GM13977 (cell line): ENCODE data around the gene DGKB.

Experiments used
- DNase-seq: peaks from one replicate; pipeline ENCODE4 v3.0.0; 2012; ENCODE audit warnings: low spot score
- in situ Hi-C: fragments of 300-500 bp; cut with MboI; formaldehyde crosslinking; loops from one replicate; pipeline ENCODE4 v1.12.0; 2022; ENCODE audit warnings: low sequenced_read_pairs, low pct_unique_long_range_greater_than_20kb, mixed read lengths, inconsistent platforms; ENCODE audit not compliant: unreplicated experiment
- TF ChIP-seq, protein P1 (sequence below): IDR thresholded peaks from 2 replicates; pipeline ENCODE4 v1.5.1; 2012; ENCODE audit warnings: mild to moderate bottlenecking, control low read depth; ENCODE audit not compliant: insufficient read depth; ENCODE audit errors: extremely low read depth, missing control alignments

DGKB gene

DNA sequence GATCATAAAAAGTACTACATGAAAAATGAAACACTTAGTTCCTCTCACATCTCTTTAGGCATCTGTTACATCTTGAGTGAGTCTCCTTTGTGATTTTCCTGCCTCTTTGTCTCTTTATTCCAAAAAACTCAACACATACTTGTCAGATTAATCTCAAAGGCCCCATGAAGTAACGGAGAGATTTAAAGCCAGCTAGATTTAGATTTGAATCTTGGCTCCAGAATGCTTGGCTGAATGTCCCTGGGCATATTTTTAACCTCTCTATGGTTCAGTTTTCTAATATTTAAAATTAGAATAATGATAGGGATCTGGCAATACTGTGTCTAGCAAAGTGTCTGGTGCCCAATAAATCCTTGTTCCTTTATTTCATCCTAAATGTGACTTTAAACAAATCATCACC lies 140.0 kb downstream of the DGKB start:
- no peak for DNase-seq
- in situ Hi-C loops, result no loop called here
- TF ChIP-seq, protein P1, sequence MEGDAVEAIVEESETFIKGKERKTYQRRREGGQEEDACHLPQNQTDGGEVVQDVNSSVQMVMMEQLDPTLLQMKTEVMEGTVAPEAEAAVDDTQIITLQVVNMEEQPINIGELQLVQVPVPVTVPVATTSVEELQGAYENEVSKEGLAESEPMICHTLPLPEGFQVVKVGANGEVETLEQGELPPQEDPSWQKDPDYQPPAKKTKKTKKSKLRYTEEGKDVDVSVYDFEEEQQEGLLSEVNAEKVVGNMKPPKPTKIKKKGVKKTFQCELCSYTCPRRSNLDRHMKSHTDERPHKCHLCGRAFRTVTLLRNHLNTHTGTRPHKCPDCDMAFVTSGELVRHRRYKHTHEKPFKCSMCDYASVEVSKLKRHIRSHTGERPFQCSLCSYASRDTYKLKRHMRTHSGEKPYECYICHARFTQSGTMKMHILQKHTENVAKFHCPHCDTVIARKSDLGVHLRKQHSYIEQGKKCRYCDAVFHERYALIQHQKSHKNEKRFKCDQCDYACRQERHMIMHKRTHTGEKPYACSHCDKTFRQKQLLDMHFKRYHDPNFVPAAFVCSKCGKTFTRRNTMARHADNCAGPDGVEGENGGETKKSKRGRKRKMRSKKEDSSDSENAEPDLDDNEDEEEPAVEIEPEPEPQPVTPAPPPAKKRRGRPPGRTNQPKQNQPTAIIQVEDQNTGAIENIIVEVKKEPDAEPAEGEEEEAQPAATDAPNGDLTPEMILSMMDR, result no peak

DNA sequence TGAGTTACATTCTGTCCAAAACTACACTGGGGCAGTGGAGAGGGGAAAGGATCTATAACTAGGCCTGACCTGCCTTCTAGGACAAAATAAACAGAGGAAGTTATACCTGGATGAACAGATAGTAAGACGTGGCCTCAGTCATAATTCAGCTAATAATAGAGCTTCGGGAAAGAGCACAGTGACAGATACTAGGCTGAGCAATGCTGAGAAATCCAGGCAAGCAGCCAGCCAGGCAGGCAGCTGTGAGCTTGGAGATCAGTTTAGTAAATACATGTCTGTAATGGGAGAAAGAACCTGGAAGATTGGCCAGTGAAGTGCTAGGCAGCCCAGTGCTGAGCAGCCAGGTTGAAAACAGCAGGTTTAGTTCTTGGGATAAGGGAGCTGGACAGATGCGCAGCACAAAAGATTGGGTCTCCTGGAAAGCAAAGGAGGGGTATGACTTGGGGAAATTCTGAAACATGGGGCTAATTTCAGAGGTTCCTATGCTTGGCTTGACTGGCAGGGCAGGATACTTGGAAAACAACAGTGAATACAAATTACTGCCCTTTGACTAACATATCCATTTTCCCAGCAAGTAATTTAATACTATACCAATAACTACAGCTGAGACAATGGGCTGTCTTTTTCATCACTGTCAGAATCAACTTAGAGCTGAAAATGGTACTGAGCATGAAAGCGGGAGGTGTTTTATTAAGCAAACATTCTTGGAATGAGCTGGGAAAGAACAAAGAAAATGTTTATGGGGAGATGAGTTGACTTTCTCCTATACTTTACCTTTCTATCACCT lies 140.8 kb downstream of the DGKB start:
- in situ Hi-C loops, result no loop called here
- DNase-seq, result no peak

DNA sequence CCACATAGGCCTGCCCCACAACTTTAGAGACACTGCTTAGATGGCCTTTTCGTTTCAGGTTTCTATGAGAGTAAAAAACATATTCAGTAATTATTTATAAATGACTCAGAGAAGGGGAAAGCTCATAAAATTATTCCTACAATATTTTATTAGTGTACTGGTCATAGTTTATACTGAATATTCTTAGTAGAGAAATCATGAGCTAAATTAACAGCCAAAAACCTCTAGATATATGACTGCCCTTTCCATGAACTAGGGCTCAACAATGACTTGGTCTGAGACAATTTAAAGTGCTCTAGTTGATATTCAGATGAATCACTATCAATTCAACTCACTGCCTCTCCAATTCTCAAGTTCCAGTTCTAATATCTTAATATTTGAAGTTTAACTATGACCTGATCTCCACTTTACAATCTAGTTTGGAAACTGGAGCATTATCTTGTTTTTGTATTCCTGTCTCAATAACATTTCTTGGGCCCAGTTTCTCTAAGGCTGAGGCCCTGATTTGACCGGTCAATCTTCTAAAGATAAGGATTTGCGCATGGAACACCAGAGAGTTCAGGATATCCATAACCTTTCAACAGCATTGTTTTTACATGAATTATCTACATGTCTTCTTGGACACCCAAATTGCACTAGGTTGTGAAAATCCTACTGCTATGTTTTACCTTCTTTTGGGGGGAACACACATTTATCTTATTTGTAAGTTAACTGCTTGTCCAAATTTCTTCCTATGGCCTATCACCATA lies 141.6 kb downstream of the DGKB start:
- no peak for DNase-seq
- in situ Hi-C loops, result no loop called here
- TF ChIP-seq, protein P1, result no peak

More for the DNA sequence above, 140.8 kb downstream of the DGKB start:
- TF ChIP-seq, protein P1, result no peak

DNA sequence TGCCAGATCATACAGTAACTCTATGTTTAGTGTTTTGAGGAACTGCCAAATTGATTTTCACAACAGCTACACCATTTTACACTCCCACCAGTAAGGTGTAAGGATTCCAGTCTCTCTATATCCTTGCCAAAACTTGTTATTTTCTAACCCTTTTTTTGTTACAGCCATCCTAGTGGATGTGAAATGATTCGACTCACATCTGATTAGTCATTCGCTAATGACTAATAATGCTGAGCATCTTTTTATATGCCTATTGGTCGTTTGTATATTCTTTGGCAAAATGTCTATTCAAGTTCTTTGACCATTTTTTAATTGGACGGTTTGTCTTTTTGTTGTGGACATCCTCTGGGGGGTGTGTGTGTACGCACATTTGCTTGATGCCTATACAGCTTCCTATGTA lies 142.8 kb downstream of the DGKB start:
- TF ChIP-seq, protein P1, result no peak
- in situ Hi-C loops, result no loop called here
- no peak for DNase-seq

DNA sequence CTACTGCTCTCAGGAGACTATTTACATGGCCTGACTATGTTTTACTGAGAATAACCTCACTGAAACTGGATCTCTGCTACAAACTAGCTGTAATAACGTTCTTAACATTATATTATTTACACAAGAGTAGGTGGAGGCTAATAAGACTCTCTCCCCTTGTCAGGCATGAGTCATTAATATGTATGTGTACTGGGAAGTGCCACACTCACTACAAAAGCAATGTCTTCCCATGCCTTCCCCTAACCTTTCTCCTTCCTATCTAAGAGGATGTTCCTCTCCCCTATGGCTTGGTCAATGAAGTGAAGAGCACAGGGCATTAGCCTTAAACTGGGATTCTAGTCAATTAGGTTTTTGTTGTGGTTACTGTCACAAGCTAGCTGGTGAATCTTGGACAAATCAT lies 147.9 kb downstream of the DGKB start:
- TF ChIP-seq, protein P1, result no peak
- no peak for DNase-seq
- in situ Hi-C loops, result no loop called here

DNA sequence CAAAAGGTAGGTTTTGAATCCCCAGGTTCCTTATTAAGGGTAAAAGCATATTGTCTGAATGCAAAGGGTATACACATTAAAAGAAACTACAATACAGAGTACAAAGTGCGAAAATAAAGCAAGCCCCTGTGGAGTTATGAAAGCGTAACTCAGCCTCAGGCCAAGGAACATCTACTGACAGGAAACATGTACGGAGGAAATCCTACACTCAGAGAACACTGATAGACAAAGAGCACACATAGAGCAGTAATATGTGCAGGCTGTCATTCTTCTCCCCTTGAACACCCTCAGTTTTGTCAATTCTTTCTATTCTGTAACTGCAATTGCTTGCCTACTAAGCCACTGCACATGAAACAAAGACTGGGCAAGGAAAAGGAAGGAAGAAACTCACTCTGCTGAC lies 150.2 kb downstream of the DGKB start:
- in situ Hi-C loops, result no loop called here
- DNase-seq, result no peak
- TF ChIP-seq, protein P1, result no peak
